Measurements from ENCODE around the gene PREB. TPM values are rescaled to one million over a fixed set of nuclear protein-coding genes. Genes with fewer than 3 reads are reported as not detected.

The PREB gene
- polyA plus RNA-seq, 3 donors = 70.0 to 78.2 (median 71.7) TPM

- H3K4me1 ChIP-seq (ENCODE audit: control insufficient read depth in 1 of 2, insufficient read depth in 2 of 2, low read length in 2 of 2) = peaks cover 14 to 17% of the 10 kb centered on the region in 2 donors
- Mint-ChIP-seq H3K27me3 (ENCODE audit: low read depth in 3 of 3) (peaks cover 7 to 10% (median 9%) of the 10 kb centered on the region in 3 donors), H3K36me3 (peaks cover 2 to 3% of the 10 kb centered on the region in 2 donors), H3K4me1 (peaks cover 11% of the 10 kb centered on the region), H3K27ac (no peak overlapping the region), H3K9me3 (peaks cover 0 to under 1% (median 0%) of the 10 kb centered on the region in 7 donors), H3K4me3 (no peak overlapping the region)
- H3K9me3 ChIP-seq (replicated peaks in 1 of 2; ENCODE audit: control insufficient read depth in 1 of 2, insufficient read depth in 1 of 2, low read length in 2 of 2) = no peaks in the 10 kb centered on the region
- H2AFZ ChIP-seq (ENCODE audit: insufficient read depth, low read depth, low read length, poor library complexity, severe bottlenecking) = no peak overlapping the region
- 77% methylated on average over 5 of the region's 7 CpGs for WGBS (ENCODE audit: insufficient coverage)
- no peak overlapping the region for H3K4me2 ChIP-seq (replicated peaks; ENCODE audit: extremely low read depth, low read length, poor library complexity, severe bottlenecking)
- no peak overlapping the region for H3K4me3 ChIP-seq (replicated peaks in 1 of 3; ENCODE audit: low read depth in 2 of 3, low read length in 3 of 3)
- no peak overlapping the region for H3K27ac ChIP-seq (ENCODE audit: low read depth in 1 of 2, low read length in 2 of 2)
- no peak overlapping the region for H3K9ac ChIP-seq (ENCODE audit: insufficient read depth, low read length, poor library complexity, severe bottlenecking)
- intact Hi-C loops (cut with micrococcal nuclease) = no loop called here
- no peaks in the 10 kb centered on the region for H3K36me3 ChIP-seq (replicated peaks in 1 of 2; ENCODE audit: control insufficient read depth in 1 of 2, insufficient read depth in 2 of 2, low read length in 2 of 2)
- peaks cover 7% of the 10 kb centered on the region for H4K20me1 ChIP-seq (ENCODE audit: insufficient read depth, low read length)
- no peak for TF ChIP-seq CTCF (IDR thresholded peaks at IDR 0.05)
- peaks cover 13% of the 10 kb centered on the region for H3K79me2 ChIP-seq (ENCODE audit: insufficient read depth, low read length)
- no peak for DNase-seq
- H3K27me3 ChIP-seq (ENCODE audit: control insufficient read depth in 2 of 2, insufficient read depth in 2 of 2, low read length in 2 of 2) = no peaks in the 10 kb centered on the region
Measured at GRCh38 chr2:27138111-27138510, 3.7 kb upstream of the PREB start.

- no peak for DNase-seq
- Mint-ChIP-seq H3K36me3 (peaks cover 9 to 10% of the 10 kb centered on the region in 2 donors), H3K27ac (peak overlapping the region in 1 of 7 donors; percentile 33), H3K4me3 (no peak overlapping the region), H3K9me3 (no peaks in the 10 kb centered on the region), H3K27me3 (ENCODE audit: low read depth in 3 of 3) (peaks cover 5 to 10% (median 9%) of the 10 kb centered on the region in 3 donors), H3K4me1 (peaks cover 18% of the 10 kb centered on the region)
- TF ChIP-seq CTCF (IDR thresholded peaks at IDR 0.05) = no peak
- Histone ChIP-seq H2AFZ (ENCODE audit: insufficient read depth, low read depth, low read length, poor library complexity, severe bottlenecking) (no peak overlapping the region), H4K20me1 (ENCODE audit: insufficient read depth, low read length) (peaks cover 13% of the 10 kb centered on the region), H3K27ac (ENCODE audit: low read depth in 1 of 2, low read length in 2 of 2) (no peak overlapping the region), H3K27me3 (ENCODE audit: control insufficient read depth in 2 of 2, insufficient read depth in 2 of 2, low read length in 2 of 2) (no peaks in the 10 kb centered on the region), H3K79me2 (ENCODE audit: insufficient read depth, low read length) (peaks cover 18% of the 10 kb centered on the region), H3K36me3 (replicated peaks in 1 of 2; ENCODE audit: control insufficient read depth in 1 of 2, insufficient read depth in 2 of 2, low read length in 2 of 2) (peaks cover 5% of the 10 kb centered on the region in 2 donors), H3K4me1 (ENCODE audit: control insufficient read depth in 1 of 2, insufficient read depth in 2 of 2, low read length in 2 of 2) (peaks cover 19% of the 10 kb centered on the region in 2 donors), H3K9ac (ENCODE audit: insufficient read depth, low read length, poor library complexity, severe bottlenecking) (no peak overlapping the region), H3K4me2 (replicated peaks; ENCODE audit: extremely low read depth, low read length, poor library complexity, severe bottlenecking) (no peak overlapping the region), H3K9me3 (replicated peaks in 1 of 2; ENCODE audit: control insufficient read depth in 1 of 2, insufficient read depth in 1 of 2, low read length in 2 of 2) (no peaks in the 10 kb centered on the region), H3K4me3 (replicated peaks in 1 of 3; ENCODE audit: low read depth in 2 of 3, low read length in 3 of 3) (no peak overlapping the region)
- WGBS (ENCODE audit: insufficient coverage) = 97% methylated on average over 17 of the region's 21 CpGs
- intact Hi-C loops (cut with micrococcal nuclease) = no loop called here
Measured at GRCh38 chr2:27137322-27137935, 3.0 kb upstream of the PREB start.

Measured in CD14-positive monocyte (primary cell).